GM19324 (cell line): ENCODE results near the gene HERC2.
"Not testable (repeated sequence)": the region's sequence is repeated elsewhere in the genome, so short reads cannot be mapped to it uniquely, and the experiment has no call there.

Source experiments
- ATAC-seq: cut with Tn5 transposase; IDR thresholded peaks from one replicate; pipeline ENCODE4 v1.9.1; 2021; ENCODE audit warnings: mild to moderate bottlenecking, moderate library complexity; ENCODE audit not compliant: unreplicated experiment, low FRiP score

The HERC2 gene

GRCh38 chr15:28190391-28191174 lies 131.4 kb downstream of the HERC2 start:
- ATAC-seq, result no peak

GRCh38 chr15:28185148-28185895 lies 136.7 kb downstream of the HERC2 start:
- ATAC-seq, result no peak

- ATAC-seq, result no peak
Observed at GRCh38 chr15:28184166-28184565, 137.8 kb downstream of the HERC2 start.

DNA sequence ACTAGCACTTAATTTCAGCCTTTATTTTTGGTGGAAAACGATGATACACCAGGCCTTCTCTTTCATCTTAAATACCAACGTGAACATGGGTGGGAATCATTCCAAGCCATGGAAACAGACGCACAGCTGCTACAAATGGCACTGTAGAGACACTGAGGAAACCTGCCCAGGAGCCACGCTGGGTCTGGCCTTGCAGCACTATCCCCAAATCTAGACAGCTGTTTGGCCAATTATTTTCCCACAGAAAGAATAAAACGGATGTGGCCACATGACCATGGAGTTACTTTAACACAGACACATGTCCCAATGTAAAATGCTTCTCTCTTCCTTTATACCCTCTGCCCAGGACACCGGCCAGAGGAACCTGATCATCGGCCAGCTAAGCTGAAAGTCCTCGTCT lies 139.2 kb downstream of the HERC2 start:
- ATAC-seq, result no peak

DNA sequence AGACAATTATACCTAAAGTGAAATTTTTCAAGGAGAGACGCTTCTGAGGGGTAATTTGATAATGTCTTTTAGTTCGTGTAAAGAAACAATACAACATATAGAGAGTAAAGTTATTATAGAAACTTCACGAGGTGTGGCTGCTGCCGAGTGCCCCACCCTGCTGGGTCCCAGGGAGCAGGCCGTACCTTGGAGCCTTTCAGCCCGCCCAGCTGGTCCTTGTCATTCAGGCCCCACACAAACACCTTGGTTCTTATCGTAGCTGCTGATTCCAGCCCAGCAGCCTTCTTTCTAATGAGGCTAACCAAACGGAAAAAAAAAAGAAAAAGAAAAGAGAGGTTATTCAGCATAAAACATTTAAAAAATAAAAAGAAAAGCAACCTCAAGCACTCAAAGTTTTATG lies 139.8 kb downstream of the HERC2 start:
- ATAC-seq, result no peak

DNA sequence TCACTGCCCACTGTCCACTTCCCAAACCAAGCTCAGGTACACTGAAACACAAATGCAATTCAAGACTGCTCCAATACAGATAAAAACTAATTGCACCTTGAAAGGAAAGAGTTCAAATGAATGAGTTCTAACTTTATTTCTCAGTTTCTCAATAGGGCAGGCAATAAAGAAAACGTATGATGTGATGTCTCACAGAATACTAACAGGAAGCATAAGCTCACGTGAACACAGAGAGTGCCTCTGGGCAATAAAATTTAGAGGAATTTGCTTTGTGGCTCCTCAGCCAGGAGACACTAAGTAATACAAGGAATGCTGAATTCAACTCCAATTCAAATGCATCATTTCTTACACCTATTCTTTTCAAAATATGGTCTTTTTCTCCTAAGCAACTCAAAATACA lies 140.6 kb downstream of the HERC2 start:
- no peak for ATAC-seq

DNA sequence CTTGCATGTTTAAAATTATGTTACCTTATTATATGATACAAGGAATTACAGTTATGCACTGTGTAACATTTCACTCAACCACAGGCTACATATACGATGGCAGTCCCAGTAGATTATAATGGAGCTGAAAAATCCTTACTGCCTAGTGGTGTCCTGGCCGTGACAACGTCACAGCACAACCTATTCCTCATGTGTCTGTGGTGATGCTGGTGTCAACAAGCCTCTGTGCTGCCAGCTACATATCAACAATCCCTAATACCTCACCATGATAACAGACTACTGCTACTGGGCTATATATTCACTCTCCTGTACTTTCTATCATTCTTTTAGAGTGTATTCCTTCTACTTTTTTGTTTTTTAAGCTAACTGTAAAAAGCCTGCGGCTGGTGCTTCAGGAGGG lies 142.7 kb downstream of the HERC2 start:
- ATAC-seq, result no peak

GRCh38 chr15:28178727-28179126 lies 143.3 kb downstream of the HERC2 start:
- no peak for ATAC-seq

GRCh38 chr15:28178290-28178689 lies 143.7 kb downstream of the HERC2 start:
- no peak for ATAC-seq

- no peak for ATAC-seq
Observed at GRCh38 chr15:28169366-28169765, 152.6 kb downstream of the HERC2 start.

DNA sequence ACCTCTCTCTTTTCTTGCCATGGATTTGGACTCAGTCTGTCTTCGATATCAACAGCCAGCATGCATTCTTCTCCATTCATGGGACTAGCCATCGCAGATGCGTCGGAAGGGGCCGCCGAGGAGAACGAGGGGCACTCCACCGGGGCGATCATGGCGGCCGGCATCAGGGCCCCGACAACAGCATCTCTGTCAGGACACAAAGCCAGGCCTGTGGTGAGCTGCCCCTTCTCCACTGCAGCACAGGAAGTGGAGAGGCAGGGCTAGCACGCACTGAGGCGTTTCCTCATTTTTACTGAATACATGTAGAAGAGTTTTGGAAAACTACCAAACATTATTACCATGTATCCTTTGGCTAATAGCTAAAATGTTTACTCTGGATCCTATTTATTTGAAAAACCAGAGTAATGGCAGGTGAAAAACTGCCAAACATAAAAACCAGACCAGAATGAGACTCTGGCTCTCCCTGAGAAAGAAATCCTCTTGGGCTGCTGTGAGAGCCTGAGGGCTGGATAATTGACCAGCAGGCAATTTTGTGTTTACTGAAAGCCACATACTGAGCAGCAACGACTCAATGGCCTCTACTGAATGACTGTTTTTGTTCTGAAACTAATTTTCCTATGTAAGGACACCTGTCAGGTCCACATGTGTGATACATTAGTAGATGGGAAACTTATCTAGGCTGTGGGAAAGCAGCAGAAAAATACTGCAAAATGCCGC lies 153.4 kb downstream of the HERC2 start:
- not testable (repeated sequence) for ATAC-seq

GRCh38 chr15:28167042-28167441 lies 154.9 kb downstream of the HERC2 start:
- no peak for ATAC-seq

GRCh38 chr15:28165791-28166190 lies 156.2 kb downstream of the HERC2 start:
- ATAC-seq, result no peak

DNA sequence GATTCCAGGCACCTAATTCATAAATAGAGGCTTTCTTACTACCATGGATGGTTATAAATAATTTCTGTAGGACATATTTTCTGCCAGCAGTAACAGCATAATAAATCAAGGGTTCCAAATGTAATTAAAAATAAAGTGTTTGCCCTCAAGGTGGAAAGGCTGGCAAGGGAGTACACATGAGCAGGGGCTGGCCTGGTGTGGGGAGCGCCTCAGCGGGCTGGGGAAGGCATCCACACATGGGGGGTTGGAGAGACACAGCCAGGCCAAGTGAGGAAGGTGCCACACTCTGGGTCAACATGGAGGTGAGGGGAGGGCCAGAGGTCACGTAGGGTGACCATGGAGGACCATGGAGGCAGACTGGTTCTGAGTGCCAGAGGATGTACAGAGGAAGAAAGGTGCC lies 157.1 kb downstream of the HERC2 start:
- no peak for ATAC-seq

DNA sequence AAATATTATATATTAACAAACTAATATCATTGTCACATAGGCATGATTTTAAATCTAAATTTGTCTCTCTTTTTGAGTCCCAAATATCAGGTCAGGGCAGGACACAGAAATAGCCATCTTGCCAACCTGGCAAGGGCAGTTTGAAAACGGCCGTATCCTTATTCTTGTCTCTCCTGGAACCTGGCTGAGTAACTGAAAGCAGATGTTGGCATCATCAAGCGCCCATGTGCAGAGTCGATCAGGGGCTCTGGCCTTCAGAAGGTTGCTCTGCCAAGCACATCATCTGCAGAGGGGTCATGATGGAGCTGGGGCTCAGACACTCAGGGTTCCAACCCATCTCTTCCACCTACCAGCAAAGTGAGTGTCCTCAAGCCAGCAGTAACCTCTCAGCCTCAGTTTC lies 167.7 kb downstream of the HERC2 start:
- no peak for ATAC-seq

- ATAC-seq, result no peak
Observed at GRCh38 chr15:28153492-28154119, 168.4 kb downstream of the HERC2 start.

DNA sequence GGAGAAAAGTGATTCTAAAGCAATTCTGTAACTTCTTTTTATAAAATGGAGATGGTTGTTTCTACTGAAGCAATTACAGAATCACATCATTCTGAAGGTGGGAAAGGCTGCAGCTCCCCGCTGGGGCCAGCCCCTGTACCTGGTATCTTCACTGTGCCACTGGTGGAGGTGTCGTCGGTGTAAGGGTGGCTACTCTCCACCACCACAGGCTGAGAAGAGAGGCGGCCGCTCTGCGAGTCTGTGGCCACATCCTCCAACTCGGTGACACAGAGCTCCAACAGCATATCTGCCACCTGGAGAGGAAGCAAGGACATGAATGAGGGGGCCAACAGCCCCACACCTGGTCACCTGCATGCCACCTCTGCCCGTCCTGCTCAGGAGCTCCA lies 169.4 kb downstream of the HERC2 start:
- ATAC-seq, result not testable (repeated sequence)

DNA sequence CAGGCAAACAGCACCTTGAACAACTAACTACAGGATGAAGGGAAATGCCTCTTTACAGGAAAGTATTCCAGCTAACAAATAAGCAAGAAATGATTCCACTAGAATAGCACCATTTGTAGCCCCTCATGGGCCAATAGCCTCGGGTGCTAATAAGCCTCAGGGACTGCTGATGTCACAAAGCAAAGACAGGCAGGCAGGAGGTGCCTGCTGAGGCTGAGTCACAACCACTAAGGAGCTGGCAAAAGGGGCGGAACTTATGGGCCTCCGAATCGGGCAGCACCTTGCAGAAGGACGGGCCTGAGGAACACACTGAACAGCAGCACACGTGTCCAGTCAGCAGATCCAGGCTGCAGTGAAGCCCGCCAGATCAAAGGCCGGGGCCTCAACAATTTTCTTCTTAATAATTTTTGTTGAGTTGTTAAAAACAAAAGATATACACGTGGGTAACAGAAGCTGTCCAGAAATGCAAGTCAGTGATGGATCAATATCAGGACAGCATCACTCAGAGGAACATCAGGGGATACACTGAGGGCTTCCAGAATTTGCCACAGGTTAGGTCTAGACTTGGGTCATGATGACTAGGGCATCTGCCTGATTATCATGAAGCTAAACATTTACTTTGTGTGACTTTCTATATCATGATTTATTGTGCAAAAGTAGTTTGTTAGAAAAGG lies 170.0 kb downstream of the HERC2 start:
- ATAC-seq, result not testable (repeated sequence)

GRCh38 chr15:28147801-28148200 lies 174.2 kb downstream of the HERC2 start:
- no peak for ATAC-seq

- ATAC-seq, result not testable (repeated sequence)
Observed at GRCh38 chr15:28145419-28145818, 176.6 kb downstream of the HERC2 start.
